Activated CD8-positive, alpha-beta memory T cell treated with anti-CD3 and anti-CD28 coated beads for 24 hours (primary cell): ENCODE measurements around the gene CTDNEP1.
A peak's percentile ranks its signal among the peaks of the same experiment; 100 is the strongest.

ENCODE experiments used
- DNase-seq: peaks from one replicate; pipeline ENCODE4 v3.0.0-alpha.2; 2020

CTDNEP1 gene

DNA sequence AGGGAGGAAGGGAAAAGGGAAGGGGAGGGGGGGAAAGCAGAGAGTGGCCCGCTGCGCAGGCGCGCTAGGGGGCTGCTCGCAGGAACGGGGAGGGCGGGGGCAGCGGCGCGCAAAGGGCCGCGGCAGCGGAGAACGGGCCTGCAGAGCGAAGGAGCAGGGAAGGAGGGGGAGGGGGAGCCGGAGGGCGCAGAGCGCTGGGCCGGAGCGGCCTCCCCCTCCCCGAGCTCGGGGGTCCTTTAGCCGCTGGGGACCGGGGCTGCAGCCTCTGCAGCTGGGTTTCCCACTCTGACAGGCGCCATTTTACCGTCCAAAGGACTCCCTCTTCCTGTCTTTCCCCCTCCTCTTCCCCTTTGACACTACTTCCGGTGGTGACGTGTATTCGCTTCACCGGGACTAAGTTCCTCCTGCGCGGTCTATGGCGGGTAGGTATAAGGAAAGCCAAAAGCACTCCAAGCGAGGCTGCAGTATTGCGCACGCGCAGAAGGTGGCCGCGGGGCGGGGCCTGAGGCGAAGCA, at the start of gene CTDNEP1:
Gene CTDNEP1 (minus strand): TSS at position 74 of the 515 bp plus-strand sequence. CDS start 438 bp downstream, outside the sequence.
- DNase-seq, result peak; percentile 100

DNA sequence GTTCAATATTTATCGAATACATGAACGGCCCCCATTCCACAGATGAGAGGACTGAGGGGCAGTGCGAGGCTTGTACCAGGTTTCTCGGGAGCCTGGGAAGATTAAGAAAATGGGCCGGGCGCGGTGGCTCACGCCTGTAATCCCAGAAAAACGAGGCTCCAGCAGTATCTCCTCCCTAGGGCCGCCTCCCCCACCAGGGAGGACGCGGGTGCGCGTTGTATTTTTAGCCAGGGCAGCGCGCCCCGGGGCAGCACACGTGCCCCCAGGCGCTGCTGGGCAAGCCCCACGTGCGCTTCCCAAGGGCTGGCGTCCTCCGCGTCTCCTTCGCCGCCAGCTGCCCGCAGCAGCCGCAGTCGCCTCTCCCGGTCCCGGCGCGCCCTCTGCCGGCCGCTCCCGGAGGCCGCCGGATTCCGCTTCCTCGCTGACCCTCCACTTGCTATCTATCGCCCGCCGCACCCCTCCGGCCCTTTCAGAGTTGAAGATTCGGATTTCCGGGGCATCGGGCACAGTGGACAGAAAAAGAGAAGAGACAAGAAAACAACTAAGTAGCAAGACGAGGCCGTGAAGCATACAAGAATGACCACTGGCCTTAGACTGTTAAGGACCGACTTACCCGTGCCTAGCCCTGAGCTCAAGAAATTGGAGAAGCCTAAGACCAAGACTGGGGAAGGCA, 44.8 kb upstream of the CTDNEP1 start:
- peak; percentile 90 for DNase-seq

DNA sequence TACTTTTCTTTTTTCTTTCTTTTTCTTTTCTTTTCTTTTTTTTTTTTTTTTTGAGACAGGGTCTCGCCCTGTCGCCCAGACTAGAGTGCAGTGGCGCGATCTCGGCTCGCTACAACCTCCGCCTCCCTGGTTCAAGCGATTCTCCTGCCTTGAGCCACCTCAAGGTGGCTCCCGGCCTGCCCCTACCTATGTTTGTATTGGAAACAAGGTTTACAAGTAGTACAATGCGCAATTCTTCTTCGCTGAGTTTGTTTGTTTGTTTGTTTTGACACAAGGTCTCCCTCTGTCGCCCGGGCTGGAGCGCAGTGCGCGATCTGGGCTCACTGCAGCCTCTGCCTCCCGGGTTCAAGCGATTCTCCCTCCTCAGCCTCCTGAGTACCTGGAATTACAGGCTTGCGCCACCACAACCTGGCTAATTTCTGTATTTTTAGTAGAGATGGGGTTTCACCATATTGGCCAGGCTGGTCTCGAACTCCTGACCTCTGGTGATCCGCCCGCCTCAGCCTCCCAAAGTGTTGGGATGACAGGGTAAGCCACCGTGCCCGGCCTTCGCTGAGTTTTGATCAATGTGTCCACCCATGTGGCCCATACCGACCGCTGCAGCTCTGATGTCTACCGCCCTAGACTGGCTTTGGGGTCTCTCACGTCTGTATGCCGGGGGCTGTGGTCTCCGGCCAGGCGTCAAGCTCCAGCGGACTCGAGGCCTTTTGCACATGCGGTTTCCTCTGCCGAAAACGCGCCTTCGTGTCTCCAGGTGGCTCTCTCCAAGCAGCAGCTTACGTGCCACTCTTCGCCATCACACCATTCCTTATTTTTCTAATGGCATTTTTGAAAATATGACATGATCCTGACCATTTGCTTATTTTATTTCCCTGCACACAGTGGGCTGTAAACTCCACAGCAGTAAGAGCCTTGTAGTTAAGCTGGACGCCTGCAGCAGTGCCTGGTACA, 44.0 kb upstream of the CTDNEP1 start:
- no peak for DNase-seq

DNA sequence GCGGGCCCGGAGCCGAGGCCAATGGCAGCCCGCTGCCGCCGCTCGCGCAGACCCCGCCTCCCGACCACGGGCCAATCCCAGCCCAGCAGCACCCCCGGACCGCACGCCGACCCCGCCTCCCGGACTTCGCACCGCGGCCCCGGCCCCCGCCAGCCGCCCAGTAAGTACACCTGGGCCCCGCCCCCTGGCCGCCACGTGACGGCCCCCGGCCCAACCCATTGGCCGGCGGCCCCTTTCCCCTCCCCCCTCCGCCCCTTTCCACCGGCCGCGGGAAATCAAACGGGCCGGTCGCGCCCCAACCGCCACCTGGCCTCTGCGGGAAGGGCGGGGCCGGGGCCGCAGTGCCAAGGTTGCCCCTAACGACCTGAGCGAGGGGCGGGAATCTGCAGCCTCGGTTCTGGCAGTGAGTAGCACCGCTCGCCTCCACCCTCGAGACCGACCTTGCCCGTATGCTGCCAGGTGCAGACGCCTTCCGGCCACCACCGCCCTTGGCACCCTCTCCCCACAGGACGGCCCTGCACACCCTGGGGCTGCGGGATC, 43.1 kb upstream of the CTDNEP1 start, which contains the start of gene YBX2:
Gene YBX2 (minus strand): TSS at position 26 of the 540 bp plus-strand sequence. CDS start 139 bp downstream, outside the sequence.
- DNase-seq, result peak; percentile 86

DNA sequence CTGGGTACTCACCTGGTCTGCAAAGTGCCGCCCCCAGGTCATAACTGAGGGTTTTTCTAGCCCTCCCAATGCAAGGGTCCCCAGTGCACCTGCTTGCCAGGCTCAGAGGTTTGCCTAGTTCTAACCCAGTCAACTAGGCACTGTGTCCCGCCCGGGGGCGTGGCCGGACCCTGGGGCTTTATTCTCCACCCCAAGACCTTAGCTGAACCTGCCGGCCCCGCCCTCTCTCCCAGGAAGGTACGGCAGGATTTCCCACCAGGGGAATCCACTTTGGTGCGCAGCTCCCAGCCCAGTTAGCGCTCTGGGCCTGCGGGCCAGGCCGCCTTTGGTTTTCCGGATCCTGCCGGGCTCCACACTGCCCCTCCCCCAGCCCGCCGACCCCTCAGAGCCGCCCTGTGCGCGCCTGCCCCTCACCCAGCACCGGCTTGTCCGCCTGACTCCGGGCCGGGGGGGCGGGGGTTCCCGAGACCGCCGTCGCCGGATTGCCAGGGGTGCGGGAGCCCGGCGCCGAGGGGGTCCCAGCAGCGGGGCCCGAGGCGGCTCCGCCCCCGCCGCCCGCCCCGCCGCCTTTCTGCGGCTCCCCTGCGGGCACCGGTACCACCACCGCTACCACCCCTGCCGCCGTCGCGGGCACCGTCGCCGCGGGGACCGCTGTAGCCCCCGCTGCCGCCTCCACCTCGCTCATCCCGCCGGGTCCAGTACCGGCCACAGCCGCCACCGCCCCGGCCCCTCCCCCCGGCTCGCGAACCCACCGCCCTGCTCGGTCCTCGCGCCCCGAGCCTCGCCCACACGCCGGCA, 42.5 kb upstream of the CTDNEP1 start:
- no peak for DNase-seq

DNA sequence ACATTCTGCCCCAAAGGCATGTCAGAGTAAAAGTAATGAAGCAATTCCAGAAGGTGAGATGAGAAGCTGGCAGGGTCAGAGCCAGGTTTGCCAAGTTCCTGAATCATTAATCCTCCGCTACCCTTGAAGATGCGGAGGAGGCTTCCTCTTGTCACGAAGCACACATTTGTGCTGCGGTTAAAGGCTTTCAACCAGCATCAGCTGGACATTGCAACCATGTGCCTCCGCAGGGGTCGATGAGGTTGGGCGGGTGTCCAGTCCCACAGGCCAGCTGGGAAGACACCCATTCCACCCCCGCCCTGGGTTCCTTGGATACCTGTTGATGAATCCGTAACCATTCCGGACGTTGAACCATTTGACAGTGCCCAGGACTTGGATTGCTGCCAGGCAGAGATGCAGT, 41.6 kb upstream of the CTDNEP1 start:
- DNase-seq, result no peak

DNA sequence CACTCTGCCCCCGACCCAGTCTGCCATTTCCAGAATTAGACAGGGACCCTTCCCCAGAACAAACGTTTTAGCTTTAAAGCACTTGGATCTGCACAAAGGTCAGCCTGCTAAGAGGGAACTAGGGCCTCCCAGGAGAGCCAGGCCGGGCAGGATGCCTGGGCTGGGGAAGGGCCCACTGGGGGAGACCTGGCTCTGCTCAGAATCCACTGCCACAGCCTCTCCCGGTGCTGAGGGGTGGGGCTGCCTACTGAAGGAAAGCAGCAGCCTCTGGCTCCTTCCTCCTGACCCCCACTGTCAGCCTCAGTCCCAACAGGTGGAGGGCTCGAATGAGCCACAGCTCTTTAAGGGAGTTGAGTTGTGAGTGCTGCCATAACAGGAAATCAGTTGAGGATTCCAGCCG, 41.2 kb upstream of the CTDNEP1 start:
- DNase-seq, result no peak

DNA sequence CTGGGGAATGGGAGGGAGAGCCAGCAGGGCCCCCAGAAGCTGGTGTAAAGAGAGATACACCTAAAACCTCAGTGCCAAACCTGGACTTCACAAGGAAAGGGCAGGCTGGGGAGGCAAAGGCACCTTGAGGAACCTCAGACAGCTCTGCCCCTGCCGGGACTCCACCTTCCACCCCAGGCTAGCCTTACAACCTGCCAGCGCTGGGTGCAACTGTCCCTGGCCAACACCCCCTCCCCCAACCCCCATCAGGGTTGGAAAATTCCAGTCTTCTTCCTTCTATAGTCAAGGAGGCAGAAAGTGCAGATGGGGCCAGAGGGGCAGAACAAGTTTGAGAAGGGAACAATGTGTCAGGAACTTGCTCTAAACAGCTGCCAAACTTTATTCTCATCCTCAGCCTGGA, 40.7 kb upstream of the CTDNEP1 start:
- no peak for DNase-seq

DNA sequence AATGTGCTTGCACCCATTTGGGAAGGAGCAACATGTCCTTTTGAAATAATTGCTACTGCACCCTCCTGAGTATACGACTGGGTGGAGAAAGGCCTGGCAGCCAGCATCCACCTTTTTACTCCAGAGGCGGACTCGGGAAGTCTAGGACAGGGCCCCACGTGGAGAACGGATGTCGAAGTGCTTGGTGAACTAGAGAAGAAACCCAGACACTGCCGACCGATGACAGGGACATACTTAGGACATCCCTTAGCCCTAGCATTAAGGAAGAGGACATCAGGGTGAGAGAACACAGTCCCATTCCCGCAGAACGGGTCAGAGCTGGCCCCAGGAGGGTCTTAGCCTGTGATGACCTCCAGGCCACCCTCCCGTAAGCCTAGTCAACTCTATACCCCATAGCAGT, 39.2 kb upstream of the CTDNEP1 start:
- DNase-seq, result no peak

DNA sequence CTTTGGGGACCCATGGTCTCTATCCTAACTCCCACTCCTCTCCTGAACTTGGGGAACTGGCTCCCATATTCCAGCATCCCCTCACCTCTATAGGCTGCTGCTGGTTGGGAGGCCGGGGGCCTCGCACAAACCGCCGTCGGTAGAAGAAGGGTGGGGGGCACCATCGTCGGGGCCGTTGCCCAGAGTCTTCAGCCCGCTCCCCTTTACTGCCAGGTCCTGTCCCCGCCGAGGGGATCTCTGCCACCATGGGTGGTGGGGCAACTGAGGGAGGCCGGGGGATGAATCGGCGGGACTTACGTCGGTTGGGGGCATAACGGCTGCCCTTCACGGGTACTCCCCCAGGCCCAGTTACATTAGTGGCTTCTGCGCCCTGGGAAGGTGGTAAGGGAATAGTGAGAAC, 38.6 kb upstream of the CTDNEP1 start:
- DNase-seq, result no peak

DNA sequence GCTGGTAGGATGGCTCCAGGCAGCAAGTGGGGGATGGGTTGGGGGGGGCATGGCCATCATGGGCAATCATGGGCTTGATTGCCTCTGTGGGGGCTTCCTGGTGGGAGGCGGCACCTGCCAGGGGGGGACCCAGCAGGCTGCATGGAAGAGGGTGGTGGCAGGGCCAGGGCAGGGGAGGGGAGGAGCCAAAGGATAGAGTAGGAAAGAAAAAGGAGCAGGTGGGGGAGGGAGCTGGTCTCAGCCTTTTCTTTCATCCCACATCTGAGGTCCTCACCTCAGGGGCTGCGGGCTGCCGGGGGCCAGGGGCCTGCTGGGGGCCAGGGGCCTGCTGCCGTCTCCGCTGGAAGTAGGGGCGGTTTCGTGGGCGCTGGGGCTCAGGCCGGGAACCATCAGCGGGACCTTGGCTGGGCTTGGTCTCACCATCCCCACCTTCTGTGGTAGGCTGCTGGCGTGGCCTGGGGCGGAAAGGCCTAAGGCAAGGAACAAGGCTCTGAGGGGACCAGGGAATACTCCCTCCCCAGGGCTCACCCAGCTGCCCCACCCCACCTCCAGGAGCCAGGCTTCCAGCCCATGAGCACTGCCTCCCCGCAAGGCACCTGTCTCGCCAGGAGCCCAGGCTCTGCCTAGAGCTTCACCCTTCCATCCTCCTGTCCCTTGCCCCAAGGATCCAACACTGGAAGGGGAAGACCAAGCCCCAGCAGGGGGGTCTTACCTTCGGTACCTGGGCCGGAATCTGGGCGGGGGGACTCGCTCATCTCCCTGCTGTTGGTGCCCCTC, 37.9 kb upstream of the CTDNEP1 start:
- DNase-seq, result no peak

DNA sequence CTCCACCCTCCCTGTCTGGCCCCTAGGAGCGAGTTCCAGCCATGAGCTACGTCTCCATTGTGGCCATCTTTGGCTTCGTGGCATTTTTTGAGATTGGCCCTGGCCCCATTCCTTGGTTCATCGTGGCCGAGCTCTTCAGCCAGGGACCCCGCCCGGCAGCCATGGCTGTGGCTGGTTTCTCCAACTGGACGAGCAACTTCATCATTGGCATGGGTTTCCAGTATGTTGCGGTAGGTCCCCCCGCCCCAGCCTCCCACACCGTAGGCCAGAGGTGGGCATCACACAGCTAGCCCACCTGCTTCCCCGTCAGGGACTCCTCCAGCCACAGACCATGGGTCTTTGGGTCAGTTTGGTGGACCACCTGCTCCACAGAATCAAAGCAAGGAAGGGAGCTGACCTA, 34.1 kb upstream of the CTDNEP1 start:
- no peak for DNase-seq

DNA sequence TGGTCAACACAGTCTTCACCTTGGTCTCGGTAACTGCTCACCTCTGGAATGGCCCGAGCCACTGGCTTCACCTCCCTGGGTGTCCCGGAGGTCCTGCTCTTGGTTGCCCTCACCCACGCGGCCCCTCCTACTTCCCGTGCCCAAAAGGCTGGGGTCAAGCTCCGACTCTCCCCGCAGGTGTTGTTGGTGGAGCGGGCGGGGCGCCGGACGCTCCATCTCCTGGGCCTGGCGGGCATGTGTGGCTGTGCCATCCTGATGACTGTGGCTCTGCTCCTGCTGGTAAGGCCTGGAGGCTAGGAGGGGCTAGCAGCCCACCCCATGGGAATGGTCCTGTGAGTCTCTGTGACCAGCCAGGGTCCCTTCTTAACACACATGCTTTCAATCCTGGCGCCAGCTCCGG, 33.4 kb upstream of the CTDNEP1 start:
- DNase-seq, result no peak

DNA sequence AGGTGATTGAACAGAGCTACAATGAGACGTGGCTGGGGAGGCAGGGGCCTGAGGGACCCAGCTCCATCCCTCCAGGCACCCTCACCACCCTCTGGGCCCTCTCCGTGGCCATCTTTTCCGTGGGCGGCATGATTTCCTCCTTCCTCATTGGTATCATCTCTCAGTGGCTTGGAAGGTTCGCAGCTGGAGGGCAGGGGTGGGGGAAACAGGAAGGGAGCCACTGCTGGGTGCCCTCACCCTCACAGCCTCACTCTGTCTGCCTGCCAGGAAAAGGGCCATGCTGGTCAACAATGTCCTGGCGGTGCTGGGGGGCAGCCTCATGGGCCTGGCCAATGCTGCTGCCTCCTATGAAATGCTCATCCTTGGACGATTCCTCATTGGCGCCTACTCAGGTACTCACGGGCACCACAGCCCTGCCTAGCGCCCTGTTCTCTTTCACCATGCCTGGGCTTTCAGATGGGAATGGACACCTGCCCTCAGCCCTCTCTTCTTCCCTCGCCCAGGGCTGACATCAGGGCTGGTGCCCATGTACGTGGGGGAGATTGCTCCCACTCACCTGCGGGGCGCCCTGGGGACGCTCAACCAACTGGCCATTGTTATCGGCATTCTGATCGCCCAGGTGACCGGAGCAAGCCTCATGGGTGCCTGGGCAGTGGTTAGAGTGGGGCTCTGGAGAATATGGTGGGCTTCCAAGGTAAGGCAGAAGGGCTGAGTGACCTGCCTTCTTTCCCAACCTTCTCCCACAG, 32.1 kb upstream of the CTDNEP1 start:
- no peak for DNase-seq

DNA sequence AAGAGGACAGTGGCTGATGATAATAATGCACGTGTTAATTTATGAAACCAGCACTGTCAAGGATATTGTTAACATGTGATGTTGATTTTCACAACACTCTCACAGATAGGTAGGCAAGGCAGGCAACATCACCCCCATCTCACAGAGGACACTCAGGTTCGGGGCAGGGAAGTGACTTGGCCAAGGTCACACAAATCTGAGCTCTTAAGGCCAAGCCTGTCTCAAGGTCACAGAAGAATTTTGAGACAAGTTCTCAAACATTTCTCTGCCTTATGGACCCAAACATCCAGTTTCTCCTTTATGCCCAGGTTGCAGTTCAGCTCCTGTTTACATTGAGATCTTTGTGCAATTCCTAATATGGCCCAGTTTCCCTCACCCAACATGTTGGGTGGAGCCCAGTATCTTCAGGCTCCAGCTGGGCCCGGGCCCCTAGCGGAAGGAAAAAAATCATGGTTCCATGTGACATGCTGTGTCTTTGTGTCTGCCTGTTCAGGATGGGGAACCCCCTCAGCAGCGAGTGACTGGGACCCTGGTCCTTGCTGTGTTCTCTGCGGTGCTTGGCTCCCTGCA, 31.3 kb upstream of the CTDNEP1 start:
- no peak for DNase-seq

DNA sequence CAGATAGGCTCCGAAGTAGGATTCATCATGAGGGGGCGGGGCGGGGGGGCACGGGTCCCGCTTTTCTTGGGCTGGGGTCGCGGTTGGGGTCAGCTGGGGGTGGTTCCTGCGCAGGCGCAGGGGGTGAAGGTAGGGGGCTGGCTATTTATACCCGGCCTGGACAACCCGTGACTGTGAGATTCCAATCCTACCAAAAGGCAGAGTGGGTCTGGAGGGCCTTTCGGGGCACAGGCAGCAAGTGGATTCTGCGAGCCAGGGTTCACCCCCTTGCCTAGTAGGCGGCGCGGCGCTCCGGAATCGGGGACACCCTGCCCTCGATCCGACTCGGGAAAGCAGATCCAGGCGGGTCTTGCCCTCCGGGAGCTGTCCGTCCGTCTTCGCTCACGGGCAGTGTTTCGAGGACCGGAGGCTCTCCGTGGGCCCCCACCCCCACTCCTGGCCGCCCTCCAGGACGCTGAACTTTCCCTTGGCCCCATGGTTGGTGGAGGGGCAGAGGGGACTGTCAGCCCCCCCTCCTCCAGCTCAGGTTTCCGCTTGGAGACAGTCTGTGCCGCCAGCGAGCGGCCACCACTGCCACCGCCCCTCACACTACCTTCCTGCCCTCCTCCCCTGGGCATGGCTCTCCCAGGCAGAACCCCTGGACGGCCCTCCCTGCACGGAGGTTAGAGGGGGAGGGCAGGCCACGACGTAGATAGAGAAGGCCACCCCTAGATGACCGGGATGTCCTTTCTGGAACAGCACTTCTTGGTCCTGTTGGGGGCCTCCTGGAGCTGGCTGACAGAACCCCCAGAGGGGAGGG, 30.6 kb upstream of the CTDNEP1 start:
- DNase-seq, result peak; percentile 61

DNA sequence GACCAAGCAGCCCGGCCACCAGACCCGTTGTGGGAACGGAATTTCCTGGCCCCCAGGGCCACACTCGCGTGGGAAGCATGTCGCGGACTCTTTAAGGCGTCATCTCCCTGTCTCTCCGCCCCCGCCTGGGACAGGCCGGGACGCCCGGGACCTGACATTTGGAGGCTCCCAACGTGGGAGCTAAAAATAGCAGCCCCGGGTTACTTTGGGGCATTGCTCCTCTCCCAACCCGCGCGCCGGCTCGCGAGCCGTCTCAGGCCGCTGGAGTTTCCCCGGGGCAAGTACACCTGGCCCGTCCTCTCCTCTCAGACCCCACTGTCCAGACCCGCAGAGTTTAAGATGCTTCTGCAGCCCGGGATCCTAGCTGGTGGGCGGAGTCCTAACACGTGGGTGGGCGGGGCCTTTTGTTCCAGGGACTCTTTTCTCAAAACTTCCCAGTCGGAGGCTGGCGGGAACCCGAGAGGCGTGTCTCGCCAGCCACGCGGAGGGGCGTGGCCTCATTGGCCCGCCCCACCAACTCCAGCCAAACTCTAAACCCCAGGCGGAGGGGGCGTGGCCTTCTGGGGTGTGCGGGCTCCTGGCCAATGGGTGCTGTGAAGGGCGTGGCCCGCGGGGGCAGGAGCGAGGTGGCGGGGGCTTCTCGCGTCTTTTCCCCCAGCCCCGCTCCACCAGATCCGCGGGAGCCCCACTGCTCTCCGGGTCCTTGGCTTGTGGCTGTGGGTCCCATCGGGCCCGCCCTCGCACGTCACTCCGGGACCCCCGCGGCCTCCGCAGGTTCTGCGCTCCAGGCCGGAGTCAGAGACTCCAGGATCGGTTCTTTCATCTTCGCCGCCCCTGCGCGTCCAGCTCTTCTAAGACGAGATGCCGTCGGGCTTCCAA, 29.8 kb upstream of the CTDNEP1 start, which contains the start of gene SLC2A4:
Gene SLC2A4 (plus strand): TSS at position 645 of the 879 bp plus-strand sequence. CDS start 217 bp downstream, at position 862.
- peak; percentile 94 for DNase-seq

DNA sequence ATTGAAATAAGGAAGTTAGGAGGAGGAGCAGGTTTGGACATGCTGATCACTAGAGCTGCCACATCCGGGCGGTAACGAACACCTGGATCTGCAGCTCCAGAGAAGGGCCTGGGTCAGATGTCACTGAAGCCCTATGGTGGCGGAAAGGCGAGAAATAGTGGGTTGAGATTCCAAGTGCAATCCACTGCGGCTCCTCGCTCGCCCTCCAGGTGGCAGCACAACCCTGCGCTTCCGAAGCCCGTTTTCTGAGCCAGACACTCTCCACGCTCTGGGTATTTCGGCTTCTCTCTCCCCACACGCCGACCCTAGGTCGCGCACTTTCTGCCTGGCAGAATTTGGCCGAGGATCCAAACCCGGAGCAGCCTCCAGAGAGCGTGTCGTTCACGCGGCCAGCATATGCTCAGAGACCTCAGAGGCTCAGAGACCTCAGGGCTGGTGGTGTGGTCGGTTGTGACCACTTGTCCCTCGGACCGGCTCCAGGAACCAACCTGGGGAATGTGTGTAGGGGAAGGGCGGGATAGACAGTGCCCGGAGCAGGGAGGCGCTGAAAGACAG, 29.1 kb upstream of the CTDNEP1 start:
- DNase-seq, result peak; percentile 94
